Activated CD8-positive, alpha-beta T cell treated with anti-CD3 and anti-CD28 coated beads for 36 hours (primary cell): ENCODE data around the gene GABPA. TPM values are rescaled to one million over a fixed set of nuclear protein-coding genes. Genes with fewer than 3 reads are reported as not detected.

Source experiments
- ATAC-seq: fragments of 200-7000 bp; cut with Tn5 transposase; one replicate; pipeline ENCODE4 v1.10.0; 2021; ENCODE audit warnings: mild to moderate bottlenecking, moderate library complexity
- CTCF ChIA-PET: fragments of 350-600 bp; sonication (Branson Sonifier 250); formaldehyde crosslinking; loops from one replicate; lab custom pipeline; 2021; ENCODE audit warnings: antibody characterized with exemption; lab: Charles Lee
- POLR2A ChIA-PET: fragments of 350-600 bp; sonication (Branson Sonifier 250); formaldehyde crosslinking; loops from one replicate; lab custom pipeline; 2021; ENCODE audit warnings: antibody characterized with exemption; lab: Charles Lee
- DNase-seq: peaks from one replicate; pipeline ENCODE4 v3.0.0-alpha.2; 2020
- H3K27ac Mint-ChIP-seq: one replicate; pipeline ENCODE4 v1.8.0; 2021; ENCODE audit warnings: mild to moderate bottlenecking, mixed read lengths
- H3K27me3 Mint-ChIP-seq: one replicate; pipeline ENCODE4 v1.8.0; 2021; ENCODE audit warnings: mixed read lengths
- H3K36me3 Mint-ChIP-seq: one replicate; pipeline ENCODE4 v1.8.0; 2021; ENCODE audit warnings: low read depth, mixed read lengths
- H3K4me1 Mint-ChIP-seq: one replicate; pipeline ENCODE4 v1.8.0; 2021; ENCODE audit warnings: low read depth, mixed read lengths
- H3K4me3 Mint-ChIP-seq: one replicate; pipeline ENCODE4 v1.8.0; 2021; ENCODE audit warnings: mild to moderate bottlenecking, moderate library complexity, mixed read lengths
- H3K9me3 Mint-ChIP-seq: one replicate; pipeline ENCODE4 v1.8.0; 2021; ENCODE audit warnings: mixed read lengths
- intact Hi-C: fragments of 100-400 bp; cut with micrococcal nuclease; formaldehyde crosslinking; loops from one replicate; pipeline ENCODE4 v1.10.0; 2022
- total RNA-seq, 2 experiments: library from RNA; stranded (reverse); gene quantifications; one replicate each; pipeline ENCODE4 v1.2.3, GENCODE V29; 2021
- TF ChIP-seq, protein P1 (sequence below): fragments of 200-600 bp; IDR thresholded peaks from one replicate; pipeline ENCODE4 v1.8.0; 2022; ENCODE audit warnings: antibody characterized with exemption, mild to moderate bottlenecking

Gene GABPA
- total RNA-seq, 2 experiments from 2014 or later, result 21.8 to 24.9 TPM

DNA sequence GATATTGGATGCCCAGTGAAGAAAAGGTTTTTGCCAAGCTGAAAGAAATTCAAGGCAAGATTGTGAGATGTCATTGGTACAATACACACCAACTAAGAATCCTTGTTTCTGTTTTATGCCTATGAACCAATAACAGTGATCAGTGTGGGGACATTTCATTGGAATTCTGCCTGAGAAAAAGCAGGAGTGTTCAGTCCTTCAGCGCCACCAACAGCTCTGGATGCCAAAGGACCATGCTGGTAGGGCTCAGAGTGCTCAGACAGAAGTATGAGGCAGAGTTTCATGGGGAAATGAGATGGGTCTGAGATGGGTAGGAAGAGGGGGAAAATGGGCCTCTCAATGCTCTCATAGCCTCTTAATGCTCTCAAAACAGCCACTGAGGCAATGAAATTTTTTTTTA is 56.5 kb downstream of the GABPA start:
- ChIA-PET CTCF (interaction anchor here (0.7 to 1.9 kb wide), 7 partner anchors 8 to 380 kb away, joined by 3 to 21 read pairs (median 4); no protein-coding TSS in a partner anchor), POLR2A (no interaction called here)
- Mint-ChIP-seq H3K27me3 (no peaks in the 10 kb centered on the region), H3K4me3 (no peak overlapping the region), H3K9me3 (no peaks in the 10 kb centered on the region), H3K27ac (no peak overlapping the region), H3K4me1 (peaks cover 8% of the 10 kb centered on the region), H3K36me3 (no peaks in the 10 kb centered on the region)
- TF ChIP-seq, protein P1, sequence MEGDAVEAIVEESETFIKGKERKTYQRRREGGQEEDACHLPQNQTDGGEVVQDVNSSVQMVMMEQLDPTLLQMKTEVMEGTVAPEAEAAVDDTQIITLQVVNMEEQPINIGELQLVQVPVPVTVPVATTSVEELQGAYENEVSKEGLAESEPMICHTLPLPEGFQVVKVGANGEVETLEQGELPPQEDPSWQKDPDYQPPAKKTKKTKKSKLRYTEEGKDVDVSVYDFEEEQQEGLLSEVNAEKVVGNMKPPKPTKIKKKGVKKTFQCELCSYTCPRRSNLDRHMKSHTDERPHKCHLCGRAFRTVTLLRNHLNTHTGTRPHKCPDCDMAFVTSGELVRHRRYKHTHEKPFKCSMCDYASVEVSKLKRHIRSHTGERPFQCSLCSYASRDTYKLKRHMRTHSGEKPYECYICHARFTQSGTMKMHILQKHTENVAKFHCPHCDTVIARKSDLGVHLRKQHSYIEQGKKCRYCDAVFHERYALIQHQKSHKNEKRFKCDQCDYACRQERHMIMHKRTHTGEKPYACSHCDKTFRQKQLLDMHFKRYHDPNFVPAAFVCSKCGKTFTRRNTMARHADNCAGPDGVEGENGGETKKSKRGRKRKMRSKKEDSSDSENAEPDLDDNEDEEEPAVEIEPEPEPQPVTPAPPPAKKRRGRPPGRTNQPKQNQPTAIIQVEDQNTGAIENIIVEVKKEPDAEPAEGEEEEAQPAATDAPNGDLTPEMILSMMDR, result no peak
- intact Hi-C loops, result no loop called here
- DNase-seq (no peak), ATAC-seq (no peak)

DNA sequence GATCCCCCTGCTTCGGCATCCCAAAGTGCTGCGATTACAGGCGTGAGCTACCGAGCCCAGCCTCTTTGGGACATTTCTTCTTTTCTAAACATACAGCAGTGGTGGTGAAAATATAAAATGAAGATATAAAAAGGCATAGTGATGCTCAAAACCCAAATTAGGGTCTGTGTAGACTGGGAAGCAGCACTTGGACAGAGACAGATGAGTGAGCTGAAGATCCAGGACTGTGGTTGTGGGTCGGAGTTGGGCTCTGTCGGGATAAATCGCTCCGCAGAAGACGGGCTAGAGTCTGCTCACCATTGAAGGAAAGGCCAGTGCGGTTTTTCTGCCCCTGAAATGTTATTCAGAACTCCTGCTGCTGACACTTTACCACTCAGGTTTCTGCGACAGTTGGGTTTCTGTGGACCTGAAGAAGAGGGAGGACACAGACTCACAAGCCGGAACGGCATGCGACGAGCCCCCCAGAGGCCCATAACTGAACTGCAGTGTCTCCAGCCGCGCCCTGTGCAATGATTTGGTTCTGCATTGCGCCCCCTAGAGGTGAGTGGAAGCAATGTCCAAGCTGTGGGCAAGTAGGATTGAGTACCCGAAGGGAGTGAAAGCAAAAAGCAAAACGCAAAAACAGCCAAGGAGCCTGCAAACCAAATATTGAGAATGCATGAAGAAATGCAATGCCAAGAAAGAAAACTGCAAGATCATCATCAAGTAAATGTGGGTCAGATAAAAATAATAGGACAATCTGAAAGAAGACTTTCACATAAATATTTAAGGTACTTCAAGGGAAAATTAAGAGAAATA is 66.6 kb downstream of the GABPA start:
- Mint-ChIP-seq H3K27ac (no peak overlapping the region), H3K27me3 (peaks cover 7% of the 10 kb centered on the region), H3K4me3 (peak overlapping the region; percentile 11), H3K36me3 (no peaks in the 10 kb centered on the region), H3K4me1 (peaks cover 5% of the 10 kb centered on the region), H3K9me3 (no peaks in the 10 kb centered on the region)
- CTCF ChIA-PET, result interaction anchor here (0.5 to 3.4 kb wide), 29 partner anchors 8 to 194 kb away, joined by 3 to 31 read pairs (median 4); no protein-coding TSS in a partner anchor
- peak; percentile 100 for ATAC-seq
- POLR2A ChIA-PET, result interaction anchor here (0.6 to 0.9 kb wide), 2 partner anchors 59 to 193 kb away, joined by 3 read pairs; no protein-coding TSS in a partner anchor
- TF ChIP-seq, protein P1, result peak; percentile 97
- intact Hi-C loops, result no loop called here
- DNase-seq, result peak; percentile 94

DNA sequence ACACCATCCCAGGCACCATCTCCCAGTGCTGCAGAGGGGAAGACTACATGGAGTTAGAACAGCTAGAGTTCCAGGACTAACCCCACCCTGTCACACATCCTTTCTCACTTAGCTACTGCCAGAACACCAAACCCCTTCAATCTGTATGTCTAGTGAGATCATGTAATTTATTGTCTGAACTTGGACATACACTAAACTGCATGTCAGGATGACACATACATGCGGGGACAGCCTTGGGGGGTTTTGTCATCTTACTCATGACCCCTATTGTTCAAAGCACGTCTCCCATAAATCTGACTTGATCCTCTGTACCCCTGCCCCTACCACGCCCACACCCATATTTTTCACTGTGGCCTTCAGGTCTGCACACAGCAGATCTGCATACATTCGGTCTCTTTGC is 71.3 kb downstream of the GABPA start:
- ChIA-PET CTCF (interaction anchor here (0.7 to 1.5 kb wide), 2 partner anchors 10 to 28 kb away, joined by 3 to 4 read pairs; no protein-coding TSS in a partner anchor), POLR2A (no interaction called here)
- H3K27me3 Mint-ChIP-seq, result peaks cover 7% of the 10 kb centered on the region
- intact Hi-C loops, result no loop called here
- TF ChIP-seq, protein P1, result no peak
- H3K9me3 Mint-ChIP-seq, result no peaks in the 10 kb centered on the region
- H3K36me3 Mint-ChIP-seq, result no peaks in the 10 kb centered on the region
- H3K4me3 Mint-ChIP-seq, result no peak overlapping the region
- DNase-seq (no peak), ATAC-seq (no peak)
- peaks cover 10% of the 10 kb centered on the region for H3K4me1 Mint-ChIP-seq
- H3K27ac Mint-ChIP-seq, result no peak overlapping the region

DNA sequence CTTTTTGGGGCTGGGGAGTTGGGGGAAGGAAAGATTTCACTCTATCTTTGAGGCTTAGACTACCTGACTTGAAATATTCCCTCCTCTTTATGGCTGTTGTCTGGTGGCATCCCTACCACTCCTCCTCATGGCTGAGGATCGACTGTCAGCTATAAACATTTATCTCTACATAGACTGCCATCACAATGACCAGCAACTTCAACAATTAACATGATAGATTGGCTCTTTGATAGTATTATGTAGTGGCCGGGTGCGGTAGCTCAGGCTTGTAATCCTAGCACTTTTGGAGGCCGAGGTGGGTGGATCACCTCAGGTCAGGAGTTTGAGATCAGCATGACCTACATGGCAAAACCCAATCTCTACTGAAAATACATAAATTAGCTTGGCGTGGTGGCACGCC is 72.4 kb downstream of the GABPA start:
- ChIA-PET CTCF (interaction anchor here (1.4 to 2.9 kb wide), 3 partner anchors 8 to 364 kb away, joined by 3 to 10 read pairs (median 4); partner anchors contain the start of gene APP), POLR2A (no interaction called here)
- peaks cover 5% of the 10 kb centered on the region for H3K4me1 Mint-ChIP-seq
- no peak overlapping the region for H3K4me3 Mint-ChIP-seq
- no peaks in the 10 kb centered on the region for H3K9me3 Mint-ChIP-seq
- TF ChIP-seq, protein P1, result no peak
- peaks cover 3% of the 10 kb centered on the region for H3K27me3 Mint-ChIP-seq
- ATAC-seq (no peak), DNase-seq (no peak)
- intact Hi-C loops, result no loop called here
- H3K36me3 Mint-ChIP-seq, result no peaks in the 10 kb centered on the region
- H3K27ac Mint-ChIP-seq, result no peak overlapping the region

DNA sequence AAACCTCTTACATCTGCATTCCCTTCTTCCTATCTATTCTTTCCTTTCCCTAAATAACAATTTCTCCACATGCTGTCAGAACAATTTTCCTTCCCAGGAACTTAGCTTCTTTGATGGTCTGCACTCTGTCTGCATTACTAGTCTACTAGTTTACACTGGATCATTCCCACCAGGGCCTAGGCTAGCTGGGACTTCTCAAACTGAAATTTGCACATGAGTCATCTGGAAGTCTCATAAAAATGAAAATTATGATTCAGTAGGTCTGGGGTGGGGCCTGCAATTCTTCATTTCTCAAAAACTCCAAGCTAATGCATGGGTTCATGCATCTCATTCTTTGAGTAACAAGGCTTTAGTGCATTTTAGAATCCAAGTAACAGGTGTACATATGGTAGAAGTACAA is 74.2 kb downstream of the GABPA start:
- H3K36me3 Mint-ChIP-seq, result no peaks in the 10 kb centered on the region
- H3K9me3 Mint-ChIP-seq, result no peaks in the 10 kb centered on the region
- intact Hi-C loops, result no loop called here
- H3K27me3 Mint-ChIP-seq, result peaks cover 2% of the 10 kb centered on the region
- TF ChIP-seq, protein P1, result no peak
- ChIA-PET CTCF (interaction anchor here (1.1 to 2.9 kb wide), 4 partner anchors 9 to 60 kb away, joined by 3 to 10 read pairs (median 6); no protein-coding TSS in a partner anchor), POLR2A (no interaction called here)
- no peak for DNase-seq
- no peak for ATAC-seq
- H3K27ac Mint-ChIP-seq, result no peak overlapping the region
- peaks cover 5% of the 10 kb centered on the region for H3K4me1 Mint-ChIP-seq
- H3K4me3 Mint-ChIP-seq, result no peak overlapping the region
